Thymus (tissue), 11 donors: ENCODE results near the gene NKX6-1. TPM values are rescaled to one million over a fixed set of nuclear protein-coding genes. Genes with fewer than 3 reads are reported as not detected.

Experiments used
- DNase-seq, 9 donors: peaks; one replicate each; pipeline ENCODE4 v3.0.0-alpha.2; 2013; ENCODE audit warnings: low spot score in 9 of 9, low read depth in 6 of 9, missing footprints in 1 of 9
- H3K27ac ChIP-seq, 2 donors: one replicate each; pipeline ENCODE4 v1.5.1; 2013; ENCODE audit warnings: control low read depth in 1 of 2, low read depth in 1 of 2, low read length in 1 of 2, mild to moderate bottlenecking in 1 of 2, moderate library complexity in 1 of 2
- H3K27me3 ChIP-seq, 2 donors: one replicate each; pipeline ENCODE4 v1.5.1; 2013; ENCODE audit warnings: low read length in 1 of 2; ENCODE audit not compliant: control insufficient read depth in 2 of 2, insufficient read depth in 1 of 2
- H3K36me3 ChIP-seq, 2 donors: one replicate each; pipeline ENCODE4 v1.5.1; 2013; ENCODE audit warnings: low read length in 1 of 2, mild to moderate bottlenecking in 1 of 2, moderate library complexity in 1 of 2; ENCODE audit not compliant: control insufficient read depth in 2 of 2, insufficient read depth in 2 of 2
- H3K4me1 ChIP-seq, 2 donors: one replicate each; pipeline ENCODE4 v1.5.1; 2013; ENCODE audit warnings: low read length in 2 of 2; ENCODE audit not compliant: control insufficient read depth in 2 of 2, insufficient read depth in 2 of 2
- H3K4me3 ChIP-seq, 2 donors: one replicate each; pipeline ENCODE4 v1.5.1; 2013; ENCODE audit warnings: low read length in 2 of 2, control low read depth in 1 of 2, mild to moderate bottlenecking in 1 of 2
- H3K9me3 ChIP-seq, 2 donors: one replicate each; pipeline ENCODE4 v1.5.1; 2013; ENCODE audit warnings: low read length in 1 of 2, mild to moderate bottlenecking in 1 of 2; ENCODE audit not compliant: control insufficient read depth in 2 of 2, insufficient read depth in 1 of 2
- WGBS: extraction: QIAGEN DNeasy Blood & Tissue Kit; methylation state at CpG from one replicate; pipeline ENCODE4 v1.1.7; 2013; 5-methylcytosine and 5-hydroxymethylcytosine counted together
- polyA plus RNA-seq: library from polyadenylated mRNA; stranded (reverse); fragments of 200-250 nt; gene quantifications from one replicate; pipeline ENCODE4 v1.2.3, GENCODE V29; 2013
- total RNA-seq: library from RNA; stranded (reverse); fragments of 120-200 nt; gene quantifications from one replicate; pipeline ENCODE4 v1.2.4, GENCODE V29; 2013
- donor health status: healthy.

NKX6-1 gene
- total and polyA plus RNA-seq, 2 donors, result under 0.01 to 0.07 TPM

- Histone ChIP-seq H3K4me1 (peaks cover 6 to 29% of the 10 kb centered on the region in 2 donors), H3K9me3 (peaks cover 2 to 25% of the 10 kb centered on the region in 2 donors), H3K27me3 (peaks cover 74 to 100% of the 10 kb centered on the region in 2 donors), H3K36me3 (no peaks in the 10 kb centered on the region), H3K4me3 (no peak overlapping the region), H3K27ac (no peak overlapping the region)
- no peak for DNase-seq
- 17% methylated on average over 21 of the region's 21 CpGs for WGBS
Measured at GRCh38 chr4:84495118-84495793, 3.8 kb downstream of the NKX6-1 start.

GRCh38 chr4:84494531-84494930 is 4.6 kb downstream of the NKX6-1 start:
- peaks cover 74 to 100% of the 10 kb centered on the region in 2 donors for H3K27me3 ChIP-seq
- H3K4me1 ChIP-seq, result peaks cover 6 to 29% of the 10 kb centered on the region in 2 donors
- H3K27ac ChIP-seq, result no peak overlapping the region
- H3K4me3 ChIP-seq, result no peak overlapping the region
- no peaks in the 10 kb centered on the region for H3K36me3 ChIP-seq
- H3K9me3 ChIP-seq, result peaks cover 2 to 23% of the 10 kb centered on the region in 2 donors
- no peak for DNase-seq
- WGBS, result 55% methylated on average over 2 of the region's 2 CpGs

GRCh38 chr4:84494076-84494475 is 5.0 kb downstream of the NKX6-1 start:
- Histone ChIP-seq H3K36me3 (no peaks in the 10 kb centered on the region), H3K9me3 (peaks cover 2 to 18% of the 10 kb centered on the region in 2 donors), H3K27me3 (peaks cover 73 to 100% of the 10 kb centered on the region in 2 donors), H3K27ac (no peak overlapping the region), H3K4me3 (no peak overlapping the region), H3K4me1 (peaks cover 4 to 25% of the 10 kb centered on the region in 2 donors)
- 12% methylated on average over 2 of the region's 2 CpGs for WGBS
- DNase-seq, result no peak

- 3% methylated on average over 62 of the region's 62 CpGs for WGBS
- DNase-seq, result no peak
- no peak overlapping the region for H3K27ac ChIP-seq
- no peaks in the 10 kb centered on the region for H3K36me3 ChIP-seq
- no peak overlapping the region for H3K4me3 ChIP-seq
- peaks cover 2 to 17% of the 10 kb centered on the region in 2 donors for H3K4me1 ChIP-seq
- peaks cover 0 to 14% of the 10 kb centered on the region in 2 donors for H3K9me3 ChIP-seq
- peaks cover 72 to 100% of the 10 kb centered on the region in 2 donors for H3K27me3 ChIP-seq
Measured at GRCh38 chr4:84493092-84493850, 5.8 kb downstream of the NKX6-1 start.

- Histone ChIP-seq H3K4me3 (no peak overlapping the region), H3K9me3 (peaks cover 0 to 10% of the 10 kb centered on the region in 2 donors), H3K27me3 (peaks cover 70 to 99% of the 10 kb centered on the region in 2 donors), H3K27ac (no peak overlapping the region), H3K36me3 (no peaks in the 10 kb centered on the region), H3K4me1 (peaks cover 2 to 13% of the 10 kb centered on the region in 2 donors)
- no peak for DNase-seq
- 6% methylated on average over 28 of the region's 28 CpGs for WGBS
Measured at GRCh38 chr4:84492737-84493091, 6.4 kb downstream of the NKX6-1 start.

- Histone ChIP-seq H3K36me3 (no peaks in the 10 kb centered on the region), H3K27ac (no peak overlapping the region), H3K27me3 (peaks cover 66 to 95% of the 10 kb centered on the region in 2 donors), H3K4me3 (no peak overlapping the region), H3K9me3 (peaks cover 0 to 9% of the 10 kb centered on the region in 2 donors), H3K4me1 (peaks cover 0 to 11% of the 10 kb centered on the region in 2 donors)
- WGBS, result 10% methylated on average over 12 of the region's 12 CpGs
- no peak for DNase-seq
Measured at GRCh38 chr4:84492290-84492689, 6.8 kb downstream of the NKX6-1 start.

GRCh38 chr4:84491481-84491880 is 7.6 kb downstream of the NKX6-1 start:
- no peak overlapping the region for H3K4me3 ChIP-seq
- peaks cover 61 to 92% of the 10 kb centered on the region in 2 donors for H3K27me3 ChIP-seq
- no peaks in the 10 kb centered on the region for H3K36me3 ChIP-seq
- no peak for DNase-seq
- H3K27ac ChIP-seq, result no peak overlapping the region
- peaks cover 0 to 5% of the 10 kb centered on the region in 2 donors for H3K4me1 ChIP-seq
- peaks cover 0 to under 1% of the 10 kb centered on the region in 2 donors for H3K9me3 ChIP-seq
- 18% methylated on average over 6 of the region's 6 CpGs for WGBS

GRCh38 chr4:84490663-84491062 is 8.4 kb downstream of the NKX6-1 start:
- no peak for DNase-seq
- peaks cover 56 to 91% of the 10 kb centered on the region in 2 donors for H3K27me3 ChIP-seq
- no peaks in the 10 kb centered on the region for H3K9me3 ChIP-seq
- WGBS, result 34% methylated on average over 1 of the region's 1 CpG
- no peaks in the 10 kb centered on the region for H3K36me3 ChIP-seq
- H3K27ac ChIP-seq, result no peak overlapping the region
- H3K4me1 ChIP-seq, result peaks cover 0 to 5% of the 10 kb centered on the region in 2 donors
- no peak overlapping the region for H3K4me3 ChIP-seq

GRCh38 chr4:84484236-84484635 is 14.9 kb downstream of the NKX6-1 start:
- Histone ChIP-seq H3K27me3 (peaks cover 55 to 89% of the 10 kb centered on the region in 2 donors), H3K36me3 (no peaks in the 10 kb centered on the region), H3K9me3 (peaks cover 5 to 12% of the 10 kb centered on the region in 2 donors), H3K27ac (no peak overlapping the region), H3K4me1 (peaks cover 0 to 7% of the 10 kb centered on the region in 2 donors), H3K4me3 (no peak overlapping the region)
- DNase-seq, result no peak
- WGBS, result 18% methylated on average over 4 of the region's 4 CpGs
